OCI-M2 (cell line): ENCODE measurements around the gene SLC39A10.
A peak's percentile ranks its signal among the peaks of the same experiment; 100 is the strongest.
"Not testable (repeated sequence)": the region's sequence is repeated elsewhere in the genome, so short reads cannot be mapped to it uniquely, and the experiment has no call there.

ENCODE experiments used
- DNase-seq: peaks from one replicate; lab custom pipeline; 2025; ENCODE audit not compliant: unreplicated experiment; lab: John Stamatoyannopoulos, UW

The SLC39A10 gene

GRCh38 chr2:195644708-195645107 is 12.3 kb upstream of the SLC39A10 start:
- DNase-seq: not testable (repeated sequence)

- DNase-seq: no peak
Measured at GRCh38 chr2:195645413-195645812, 11.6 kb upstream of the SLC39A10 start.

GRCh38 chr2:195646424-195646823 is 10.6 kb upstream of the SLC39A10 start:
- DNase-seq: no peak

- DNase-seq: no peak
Measured at GRCh38 chr2:195647302-195647701, 9.7 kb upstream of the SLC39A10 start.

GRCh38 chr2:195648370-195648769 is 8.7 kb upstream of the SLC39A10 start:
- not testable (repeated sequence) for DNase-seq

- DNase-seq: no peak
Measured at GRCh38 chr2:195648787-195649186, 8.2 kb upstream of the SLC39A10 start.

- DNase-seq: no peak
Measured at GRCh38 chr2:195649629-195650190, 7.3 kb upstream of the SLC39A10 start.

GRCh38 chr2:195651046-195651445 is 6.0 kb upstream of the SLC39A10 start:
- no peak for DNase-seq

- no peak for DNase-seq
Measured at GRCh38 chr2:195652911-195653310, 4.1 kb upstream of the SLC39A10 start.

- DNase-seq: no peak
Measured at GRCh38 chr2:195656161-195656858, 716 bp upstream of the SLC39A10 start.

GRCh38 chr2:195657634-195658540 is 861 bp downstream of the SLC39A10 start:
- no peak for DNase-seq

- no peak for DNase-seq
Measured at GRCh38 chr2:195658541-195658890, 1.5 kb downstream of the SLC39A10 start.

GRCh38 chr2:195659114-195659513 is 2.1 kb downstream of the SLC39A10 start:
- no peak for DNase-seq

GRCh38 chr2:195659982-195660890 is 3.2 kb downstream of the SLC39A10 start:
- DNase-seq: peak; percentile 74

- DNase-seq: no peak
Measured at GRCh38 chr2:195662138-195662537, 5.1 kb downstream of the SLC39A10 start.

- DNase-seq: no peak
Measured at GRCh38 chr2:195663007-195663406, 6.0 kb downstream of the SLC39A10 start.

GRCh38 chr2:195664528-195664927 is 7.5 kb downstream of the SLC39A10 start:
- DNase-seq: no peak

GRCh38 chr2:195665153-195665552 is 8.1 kb downstream of the SLC39A10 start:
- DNase-seq: not testable (repeated sequence)

- DNase-seq: no peak
Measured at GRCh38 chr2:195666113-195666712, 9.2 kb downstream of the SLC39A10 start.

- DNase-seq: no peak
Measured at GRCh38 chr2:195667974-195668373, 10.9 kb downstream of the SLC39A10 start.
